ENCODE data around the gene CLSTN2. TPM values are rescaled to one million over a fixed set of nuclear protein-coding genes. Genes with fewer than 3 reads are reported as not detected.

Gene CLSTN2
- total and polyA plus RNA-seq, 2 of the 13 experiments (the other 11 are each of a cell fraction or from before 2014, with no cell fraction given), result not detected

DNA sequence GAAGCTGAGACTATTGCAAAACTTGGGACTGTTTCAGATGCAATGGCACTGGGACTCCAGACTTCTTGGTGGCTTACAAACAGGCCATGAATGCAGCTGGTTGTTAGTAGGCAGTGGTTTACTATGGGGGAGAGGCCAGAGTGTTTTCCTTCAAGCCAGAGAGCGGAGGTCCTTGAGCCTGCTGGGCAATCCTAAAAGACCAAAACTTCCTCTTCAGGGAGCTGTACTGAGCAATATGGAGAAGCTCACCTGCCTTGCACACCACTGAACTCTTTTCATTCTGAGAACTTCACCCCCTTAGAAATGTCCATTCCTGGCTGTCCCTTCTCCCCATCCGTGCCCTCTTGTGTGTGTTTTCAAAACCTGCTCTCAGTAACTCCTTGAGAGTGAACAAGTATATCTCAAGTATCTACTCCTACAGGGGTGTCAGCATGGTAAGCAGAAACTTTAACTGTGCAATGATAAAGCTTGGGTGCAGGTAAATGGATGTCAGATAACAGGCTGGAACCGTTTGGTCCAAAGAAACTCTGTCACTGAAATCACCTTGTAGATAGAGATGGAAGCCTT is 213.9 kb downstream of the CLSTN2 start (continued):
- no peak for TF ChIP-seq ZNF460 (CRISPR knock-in tag; IDR thresholded peaks at IDR 0.05; ENCODE audit: borderline replicate concordance)
- no peak for TF ChIP-seq ZNF550 (CRISPR knock-in tag; IDR thresholded peaks at IDR 0.05; ENCODE audit: borderline replicate concordance)
- TF ChIP-seq PAWR (CRISPR knock-in tag; IDR thresholded peaks at IDR 0.05; ENCODE audit: borderline replicate concordance), result no peak

DNA sequence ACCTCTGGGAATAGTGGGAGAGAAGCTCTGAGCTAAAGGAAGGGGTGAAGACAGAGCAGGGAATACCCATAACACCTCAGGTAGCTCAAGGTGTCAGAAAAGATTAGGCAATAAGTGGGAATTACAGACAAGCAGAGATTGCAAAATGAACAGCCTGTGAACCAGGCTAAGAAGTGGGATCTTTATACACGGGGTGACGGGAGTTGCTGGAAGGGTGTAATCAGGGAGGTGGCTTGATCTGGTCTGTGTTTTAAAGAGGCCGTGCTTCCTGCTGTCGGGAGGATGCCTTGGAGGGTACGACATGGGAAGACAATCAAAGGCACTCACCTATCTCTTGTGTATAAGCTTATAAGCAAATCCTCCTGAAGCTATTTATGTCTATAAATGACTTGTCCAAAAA is 216.3 kb downstream of the CLSTN2 start:
- Histone ChIP-seq H4K20me1 (ENCODE audit: insufficient read depth, low read length) (no peaks in the 10 kb centered on the region), H3K4me3 (replicated peaks in 1 of 3; ENCODE audit: insufficient read depth in 1 of 3, low read depth in 2 of 3, low read length in 3 of 3) (no peak overlapping the region), H3K27me3 (ENCODE audit: control insufficient read depth in 1 of 2, insufficient read depth in 2 of 2, low read length in 2 of 2) (no peaks in the 10 kb centered on the region), H3K9me3 (ENCODE audit: low read length) (no peaks in the 10 kb centered on the region), H2AFZ (ENCODE audit: low read length) (no peak overlapping the region), H3K36me3 (replicated peaks in 1 of 2; ENCODE audit: control insufficient read depth in 1 of 2, insufficient read depth in 2 of 2, low read length in 2 of 2) (no peaks in the 10 kb centered on the region), H3K4me2 (ENCODE audit: low read depth, low read length) (no peak overlapping the region), H3K9ac (ENCODE audit: insufficient read depth, low read depth, low read length) (no peak overlapping the region), H3K27ac (ENCODE audit: extremely low read length, insufficient read depth, low read length) (no peak overlapping the region), H3K4me1 (ENCODE audit: insufficient read depth, low read length) (no peaks in the 10 kb centered on the region), H3K79me2 (ENCODE audit: insufficient read depth, low read length) (no peaks in the 10 kb centered on the region)
- FAIRE-seq (no peak), DNase-seq (ENCODE audit: low spot score) (no peak), ATAC-seq (no peak)
- in situ Hi-C loops (cut with HindIII; ENCODE audit: extremely low pct_ligation_motif_present, low pct_unique_long_range_greater_than_20kb) (no loop called here), intact Hi-C loops (cut with micrococcal nuclease; ENCODE audit: unreplicated experiment) (no loop called here)
- WGBS (ENCODE audit: low lambda C conversion rate), result 0% methylated on average over 5 of the region's 5 CpGs
- TF ChIP-seq, protein P1, sequence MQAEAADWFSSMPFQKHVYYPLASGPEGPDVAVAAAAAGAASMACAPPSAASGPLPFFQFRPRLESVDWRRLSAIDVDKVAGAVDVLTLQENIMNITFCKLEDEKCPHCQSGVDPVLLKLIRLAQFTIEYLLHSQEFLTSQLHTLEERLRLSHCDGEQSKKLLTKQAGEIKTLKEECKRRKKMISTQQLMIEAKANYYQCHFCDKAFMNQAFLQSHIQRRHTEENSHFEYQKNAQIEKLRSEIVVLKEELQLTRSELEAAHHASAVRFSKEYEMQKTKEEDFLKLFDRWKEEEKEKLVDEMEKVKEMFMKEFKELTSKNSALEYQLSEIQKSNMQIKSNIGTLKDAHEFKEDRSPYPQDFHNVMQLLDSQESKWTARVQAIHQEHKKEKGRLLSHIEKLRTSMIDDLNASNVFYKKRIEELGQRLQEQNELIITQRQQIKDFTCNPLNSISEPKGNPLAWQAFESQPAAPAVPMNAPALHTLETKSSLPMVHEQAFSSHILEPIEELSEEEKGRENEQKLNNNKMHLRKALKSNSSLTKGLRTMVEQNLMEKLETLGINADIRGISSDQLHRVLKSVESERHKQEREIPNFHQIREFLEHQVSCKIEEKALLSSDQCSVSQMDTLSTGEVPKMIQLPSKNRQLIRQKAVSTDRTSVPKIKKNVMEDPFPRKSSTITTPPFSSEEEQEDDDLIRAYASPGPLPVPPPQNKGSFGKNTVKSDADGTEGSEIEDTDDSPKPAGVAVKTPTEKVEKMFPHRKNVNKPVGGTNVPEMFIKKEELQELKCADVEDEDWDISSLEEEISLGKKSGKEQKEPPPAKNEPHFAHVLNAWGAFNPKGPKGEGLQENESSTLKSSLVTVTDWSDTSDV (CRISPR knock-in tag; IDR thresholded peaks at IDR 0.05), result no peak
- TF ChIP-seq FOXO1 (CRISPR knock-in tag; IDR thresholded peaks at IDR 0.05), result no peak
- TF ChIP-seq ZNF501 (CRISPR knock-in tag; IDR thresholded peaks at IDR 0.05), result no peak
- no peak for TF ChIP-seq ELF1 (CRISPR knock-in tag; IDR thresholded peaks at IDR 0.05)
- no peak for TF ChIP-seq KDM5A (IDR thresholded peaks at IDR 0.05; ENCODE audit: borderline replicate concordance, low read length)
- TF ChIP-seq, protein P2, sequence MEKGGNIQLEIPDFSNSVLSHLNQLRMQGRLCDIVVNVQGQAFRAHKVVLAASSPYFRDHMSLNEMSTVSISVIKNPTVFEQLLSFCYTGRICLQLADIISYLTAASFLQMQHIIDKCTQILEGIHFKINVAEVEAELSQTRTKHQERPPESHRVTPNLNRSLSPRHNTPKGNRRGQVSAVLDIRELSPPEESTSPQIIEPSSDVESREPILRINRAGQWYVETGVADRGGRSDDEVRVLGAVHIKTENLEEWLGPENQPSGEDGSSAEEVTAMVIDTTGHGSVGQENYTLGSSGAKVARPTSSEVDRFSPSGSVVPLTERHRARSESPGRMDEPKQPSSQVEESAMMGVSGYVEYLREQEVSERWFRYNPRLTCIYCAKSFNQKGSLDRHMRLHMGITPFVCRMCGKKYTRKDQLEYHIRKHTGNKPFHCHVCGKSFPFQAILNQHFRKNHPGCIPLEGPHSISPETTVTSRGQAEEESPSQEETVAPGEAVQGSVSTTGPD (CRISPR knock-in tag; IDR thresholded peaks at IDR 0.05), result no peak
- no peak for TF ChIP-seq ZNF451 (CRISPR knock-in tag; IDR thresholded peaks at IDR 0.05)
- TF ChIP-seq MZF1 (CRISPR knock-in tag; IDR thresholded peaks at IDR 0.05; ENCODE audit: borderline replicate concordance), result no peak
- TF ChIP-seq, protein P3, sequence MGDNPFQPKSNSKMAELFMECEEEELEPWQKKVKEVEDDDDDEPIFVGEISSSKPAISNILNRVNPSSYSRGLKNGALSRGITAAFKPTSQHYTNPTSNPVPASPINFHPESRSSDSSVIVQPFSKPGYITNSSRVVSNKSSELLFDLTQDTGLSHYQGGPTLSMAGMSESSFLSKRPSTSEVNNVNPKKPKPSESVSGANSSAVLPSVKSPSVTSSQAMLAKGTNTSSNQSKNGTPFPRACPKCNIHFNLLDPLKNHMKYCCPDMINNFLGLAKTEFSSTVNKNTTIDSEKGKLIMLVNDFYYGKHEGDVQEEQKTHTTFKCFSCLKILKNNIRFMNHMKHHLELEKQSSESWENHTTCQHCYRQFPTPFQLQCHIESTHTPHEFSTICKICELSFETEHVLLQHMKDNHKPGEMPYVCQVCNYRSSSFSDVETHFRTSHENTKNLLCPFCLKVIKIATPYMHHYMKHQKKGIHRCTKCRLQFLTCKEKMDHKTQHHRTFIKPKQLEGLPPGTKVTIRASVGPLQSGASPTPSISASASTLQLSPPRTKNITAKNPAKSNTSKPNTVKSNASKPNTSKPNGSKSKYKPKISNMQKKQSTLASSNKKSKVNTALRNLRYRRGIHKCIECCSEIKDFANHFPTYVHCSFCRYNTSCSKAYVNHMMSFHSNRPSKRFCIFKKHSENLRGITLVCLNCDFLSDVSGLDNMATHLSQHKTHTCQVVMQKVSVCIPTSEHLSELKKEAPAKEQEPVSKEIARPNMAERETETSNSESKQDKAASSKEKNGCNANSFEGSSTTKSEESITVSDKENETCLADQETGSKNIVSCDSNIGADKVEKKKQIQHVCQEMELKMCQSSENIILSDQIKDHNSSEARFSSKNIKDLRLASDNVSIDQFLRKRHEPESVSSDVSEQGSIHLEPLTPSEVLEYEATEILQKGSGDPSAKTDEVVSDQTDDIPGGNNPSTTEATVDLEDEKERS (CRISPR knock-in tag; IDR thresholded peaks at IDR 0.05), result no peak
- TF ChIP-seq ZZZ3 (CRISPR knock-in tag; IDR thresholded peaks at IDR 0.05; ENCODE audit: borderline replicate concordance), result no peak
- no peak for TF ChIP-seq KDM1A (CRISPR knock-in tag; IDR thresholded peaks at IDR 0.05)
- ChIA-PET CTCF (ENCODE audit: low intra/inter-chr PET ratio, low total read pairs) (no interaction called here), POLR2A (no interaction called here)
- no TSS peak for BruUV-seq (replicated peaks)
